ENCODE measurements around the gene PLEK2. TPM values are rescaled to one million over a fixed set of nuclear protein-coding genes. Genes with fewer than 3 reads are reported as not detected.
"Not testable (repeated sequence)": the region's sequence is repeated elsewhere in the genome, so short reads cannot be mapped to it uniquely, and the experiment has no call there.

The PLEK2 gene
- total RNA-seq, 1 donor from 2014 or later, result 10.5 TPM

DNA sequence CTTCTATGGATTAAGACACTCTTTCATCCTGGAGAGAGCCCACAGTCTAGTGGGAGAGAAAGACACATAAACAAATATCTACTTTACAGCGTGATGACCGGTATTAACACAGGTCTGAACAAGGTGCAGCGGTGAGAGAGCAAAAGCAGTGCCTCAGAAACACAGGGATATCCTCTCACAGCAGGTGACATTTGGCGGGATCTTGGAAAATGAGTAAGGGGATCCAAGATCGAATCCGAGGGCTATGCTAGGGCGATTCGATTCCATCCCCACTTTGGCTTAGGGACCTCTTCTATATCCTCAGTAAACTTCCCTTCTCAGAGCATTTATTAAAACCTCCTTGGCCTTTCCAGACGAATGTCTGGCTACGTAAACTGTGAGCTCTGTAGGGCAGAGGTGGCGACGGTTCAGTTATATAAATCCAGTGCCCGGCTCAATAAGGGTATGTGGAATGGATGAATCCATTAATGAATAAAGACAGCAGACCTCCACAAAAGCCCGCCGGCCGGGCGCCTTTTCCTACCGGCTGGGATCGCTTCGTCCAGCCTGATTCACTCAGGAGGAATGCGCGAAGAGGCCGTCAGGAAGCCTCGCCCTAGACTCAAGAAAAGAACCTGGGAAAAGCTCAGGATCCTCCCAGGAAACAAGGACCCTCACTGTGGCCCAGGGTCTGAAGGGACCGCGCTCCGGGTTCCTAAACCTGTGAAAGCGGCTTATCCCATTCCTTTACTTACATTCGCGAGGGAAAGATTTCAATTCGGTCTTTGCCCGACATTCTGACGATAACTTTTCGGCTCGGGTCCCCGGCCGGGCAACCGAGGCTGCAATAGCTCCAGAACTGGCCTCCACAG lies 52.8 kb downstream of the PLEK2 start:
- no peak for DNase-seq (ENCODE audit: low spot score)

DNA sequence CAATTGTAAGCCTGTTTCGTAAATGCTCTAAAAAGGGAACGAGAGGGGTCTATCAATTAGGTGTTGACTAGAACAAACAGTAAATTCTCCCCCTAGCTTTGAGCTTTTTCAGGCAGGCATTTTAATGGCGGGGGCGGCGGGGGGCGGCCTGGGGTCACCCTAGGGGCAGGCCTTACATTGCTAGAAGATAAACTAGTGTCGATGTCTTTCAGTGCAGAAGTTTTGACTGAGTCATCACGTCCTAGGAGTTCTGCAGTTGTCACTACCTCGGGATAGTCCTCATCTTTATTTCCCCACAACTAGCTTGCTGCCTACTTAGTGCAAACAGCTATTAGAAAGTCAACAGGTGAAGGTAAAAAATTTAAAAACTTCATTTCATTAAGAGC lies 54.0 kb downstream of the PLEK2 start:
- DNase-seq (ENCODE audit: low spot score), result no peak

DNA sequence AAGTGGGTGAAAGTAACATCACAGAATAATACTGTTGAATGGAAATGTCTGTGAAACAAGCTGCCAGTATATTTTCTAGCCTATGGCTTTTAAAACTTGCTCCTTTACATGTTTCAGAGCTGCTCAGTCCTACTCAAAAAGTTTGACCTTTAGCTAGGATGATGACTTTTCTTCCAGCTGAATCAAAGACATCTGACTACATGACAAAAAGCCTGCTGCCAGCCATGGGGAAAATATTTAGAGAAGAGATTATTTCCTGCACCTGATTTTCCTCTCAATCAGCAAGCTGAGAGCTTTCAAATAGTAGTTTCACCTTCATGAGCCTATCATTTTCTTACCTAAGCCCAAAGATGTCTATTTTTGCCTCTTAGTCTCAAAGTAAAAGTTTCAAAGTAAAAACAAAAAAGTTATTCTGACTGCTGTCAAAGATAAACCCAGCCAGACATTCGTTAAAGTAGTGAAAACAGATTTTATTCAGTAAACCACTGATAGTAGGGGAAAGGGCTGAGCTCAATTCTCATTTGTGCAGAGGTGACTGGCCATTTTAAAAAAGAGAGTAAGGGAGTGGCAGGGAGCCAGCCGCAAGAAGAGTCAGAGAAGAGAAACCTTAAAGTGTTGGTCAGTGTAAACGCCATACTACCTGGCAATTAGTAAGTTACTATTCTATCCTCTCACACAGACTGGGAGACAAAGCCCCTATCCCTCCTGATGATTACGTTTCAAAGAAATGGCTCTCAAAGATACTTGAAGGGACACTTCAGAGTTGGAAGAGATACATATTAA lies 54.6 kb downstream of the PLEK2 start:
- DNase-seq (ENCODE audit: low spot score), result no peak

DNA sequence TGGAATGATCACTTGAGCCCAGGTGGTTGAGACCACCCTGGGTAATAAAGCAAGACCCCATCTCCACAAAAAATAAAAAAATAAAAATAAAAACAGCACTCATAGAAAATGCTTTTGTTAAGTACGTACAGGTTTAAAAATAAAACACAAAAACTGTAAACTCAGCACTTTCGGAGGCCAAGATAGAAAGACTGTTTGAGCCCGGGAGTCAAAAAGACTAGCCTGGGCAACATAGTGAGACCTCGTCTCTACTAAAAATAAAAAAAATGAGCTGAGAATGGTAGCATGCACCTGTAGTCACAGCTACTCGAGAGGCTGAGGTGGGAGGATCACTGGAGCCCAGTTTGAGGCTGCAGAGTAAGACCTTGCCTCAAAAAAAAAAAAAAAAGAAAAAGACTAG lies 59.9 kb downstream of the PLEK2 start:
- no peak for DNase-seq (ENCODE audit: low spot score)

DNA sequence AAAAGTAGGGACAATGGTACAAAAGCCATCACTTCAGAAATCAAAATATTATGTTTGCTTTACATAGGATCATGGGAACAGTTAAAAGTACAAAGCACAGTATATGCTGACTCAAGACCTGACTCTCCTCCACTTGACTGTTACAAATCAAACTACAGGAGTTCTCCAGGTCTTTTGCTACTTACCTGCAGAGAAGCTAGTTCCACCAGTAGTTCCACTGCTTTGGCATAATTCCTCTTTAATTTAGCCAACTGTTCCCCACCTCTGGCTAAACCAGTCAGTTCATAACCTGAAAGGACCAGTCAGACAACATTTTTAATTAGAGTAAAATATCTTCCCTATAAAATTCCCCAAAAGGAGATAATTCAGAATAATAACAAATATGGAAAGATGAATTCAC lies 66.4 kb downstream of the PLEK2 start:
- DNase-seq (ENCODE audit: low spot score), result no peak

DNA sequence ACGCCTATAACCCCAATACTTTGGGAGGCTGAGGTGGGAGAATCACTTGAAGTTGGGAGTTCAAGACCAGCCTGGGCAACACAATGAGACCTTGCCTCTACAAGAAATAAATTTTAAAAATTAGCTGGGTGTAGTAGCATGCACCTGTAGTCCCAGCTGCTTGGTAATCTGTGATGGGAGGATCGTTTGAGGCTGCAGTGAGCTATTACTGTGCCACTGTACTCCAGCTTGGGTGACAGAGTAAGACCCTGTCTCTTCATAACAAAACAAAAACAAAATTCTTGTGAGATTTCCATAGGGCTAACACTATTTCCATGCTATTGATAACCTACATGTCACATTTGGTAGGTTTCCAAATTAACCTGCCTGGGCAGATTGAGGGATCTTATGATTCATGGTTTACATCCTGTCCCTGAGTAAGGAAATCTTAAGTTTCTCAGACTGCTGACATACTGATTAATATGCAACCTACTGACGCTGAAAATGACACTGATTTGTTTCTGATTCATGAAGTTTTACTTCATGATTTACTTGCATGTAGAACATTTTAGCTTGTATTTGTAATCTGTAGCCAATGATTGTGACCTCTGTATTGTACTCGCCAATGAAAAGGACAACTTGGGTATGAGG lies 68.2 kb downstream of the PLEK2 start:
- no peak for DNase-seq (ENCODE audit: low spot score)

DNA sequence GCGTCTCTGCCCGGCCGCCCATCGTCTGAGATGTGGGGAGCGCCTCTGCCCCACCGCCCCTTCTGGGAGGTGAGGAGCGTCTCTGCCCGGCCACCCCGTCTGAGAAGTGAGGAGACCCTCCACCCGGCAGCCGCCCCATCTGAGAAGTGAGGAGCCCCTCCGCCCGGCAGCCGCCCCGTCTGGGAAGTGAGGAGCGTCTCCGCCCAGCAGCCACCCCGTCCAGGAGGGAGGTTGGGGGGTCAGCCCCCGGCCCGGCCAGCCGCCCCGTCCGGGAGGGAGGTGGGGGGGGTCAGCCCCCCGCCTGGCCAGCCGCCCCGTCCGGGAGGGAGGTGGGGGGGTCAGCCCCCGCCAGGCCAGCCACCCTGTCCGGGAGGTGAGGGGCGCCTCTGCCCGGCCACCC lies 70.7 kb downstream of the PLEK2 start:
- DNase-seq (ENCODE audit: low spot score), result not testable (repeated sequence)

Other genes starting within 250 kb of the PLEK2 start
- 0.17 TPM for gene GARIN2, start 222.7 kb downstream of the PLEK2 start, total RNA-seq
- gene PALS1, start 170.7 kb downstream of the PLEK2 start, total RNA-seq, result 31.6 TPM
- 69.1 TPM for gene ATP6V1D, start 52.4 kb downstream of the PLEK2 start, total RNA-seq
- 75.1 TPM for gene EIF2S1, start 51.8 kb downstream of the PLEK2 start, total RNA-seq
- 33.2 TPM for gene TMEM229B, start 76.6 kb upstream of the PLEK2 start, total RNA-seq
- 35.6 TPM for gene PLEKHH1, start 121.1 kb upstream of the PLEK2 start, total RNA-seq
- gene PIGH, start 188.1 kb upstream of the PLEK2 start, total RNA-seq, result 41.5 TPM
- 9.5 TPM for gene ARG2, start 207.8 kb upstream of the PLEK2 start, total RNA-seq

All from mucosa of gallbladder (tissue), 1 donor.